SK-N-SH treated with all-trans-retinoic acid at 6 μM for 48 hours (cell line): ENCODE measurements around the gene PREPL.

Experiments used
- ATAC-seq: fragments of 200-7000 bp; cut with Tn5 transposase; 3 replicates; pipeline ENCODE4 v1.9.1; 2020; ENCODE audit warnings: mild to moderate bottlenecking, moderate library complexity
- ARNTL ChIP-seq: fragments of 450-650 bp; formaldehyde crosslinking; IDR thresholded peaks from 2 replicates; pipeline ENCODE4 v1.5.0; 2020; ENCODE audit warnings: low read depth, mild to moderate bottlenecking, moderate library complexity, borderline replicate concordance
- CSDC2 ChIP-seq: fragments of 250-450 bp; sonication (Bioruptor Pico); IDR thresholded peaks from 2 replicates; pipeline ENCODE4 v1.5.0; 2020; ENCODE audit warnings: mild to moderate bottlenecking, moderate library complexity
- ESRRG ChIP-seq: fragments of 250-450 bp; sonication (Bioruptor Pico); IDR thresholded peaks from 2 replicates; pipeline ENCODE4 v1.6.1; 2021; ENCODE audit warnings: mild to moderate bottlenecking
- GLIS3 ChIP-seq: fragments of 250-450 bp; sonication (Bioruptor Pico); IDR thresholded peaks from 2 replicates; pipeline ENCODE4 v1.5.0; 2020; ENCODE audit warnings: mild to moderate bottlenecking, moderate library complexity
- OSR1 ChIP-seq: fragments of 250-450 bp; sonication (Bioruptor Pico); IDR thresholded peaks from 2 replicates; pipeline ENCODE4 v1.8.0; 2022; ENCODE audit warnings: moderate library complexity, mild to moderate bottlenecking, inconsistent platforms
- PPARA ChIP-seq: fragments of 250-450 bp; sonication (Bioruptor Pico); IDR thresholded peaks from 2 replicates; pipeline ENCODE4 v1.5.0; 2020; ENCODE audit warnings: mild to moderate bottlenecking, borderline replicate concordance
- RARB ChIP-seq: fragments of 250-450 bp; sonication (Bioruptor Pico); IDR thresholded peaks from 2 replicates; pipeline ENCODE4 v1.8.0; 2021; ENCODE audit warnings: mild to moderate bottlenecking, moderate library complexity
- TCF4 ChIP-seq: fragments of 250-450 bp; sonication (Bioruptor Pico); IDR thresholded peaks from 2 replicates; pipeline ENCODE4 v1.8.0; 2021; ENCODE audit warnings: mild to moderate bottlenecking, moderate library complexity, borderline replicate concordance
- TOX ChIP-seq: fragments of 250-450 bp; sonication (Bioruptor Pico); IDR thresholded peaks from 2 replicates; pipeline ENCODE4 v1.8.0; 2021; ENCODE audit warnings: mild to moderate bottlenecking, moderate library complexity, borderline replicate concordance
- ZC3H10 ChIP-seq: fragments of 250-450 bp; sonication (Bioruptor Pico); IDR thresholded peaks from 2 replicates; pipeline ENCODE4 v1.5.1; 2021; ENCODE audit warnings: mild to moderate bottlenecking, moderate library complexity
- ZFP3 ChIP-seq: fragments of 250-450 bp; sonication (Bioruptor Pico); IDR thresholded peaks from 2 replicates; pipeline ENCODE4 v1.5.0; 2020; ENCODE audit warnings: mild to moderate bottlenecking, moderate library complexity
- ZFP30 ChIP-seq: fragments of 450-650 bp; formaldehyde crosslinking; IDR thresholded peaks from 2 replicates; pipeline ENCODE4 v1.5.0; 2022; ENCODE audit warnings: mild to moderate bottlenecking, moderate library complexity
- ZNF565 ChIP-seq: fragments of 450-650 bp; formaldehyde crosslinking; conservative IDR thresholded peaks from 2 replicates; pipeline ENCODE4 v1.5.0; 2020; ENCODE audit warnings: low read depth, mild to moderate bottlenecking, moderate library complexity
- ZNF70 ChIP-seq: fragments of 450-650 bp; formaldehyde crosslinking; IDR thresholded peaks from 2 replicates; pipeline ENCODE4 v1.5.0; 2020; ENCODE audit warnings: mild to moderate bottlenecking, moderate library complexity
- ZNF8 ChIP-seq: fragments of 450-650 bp; formaldehyde crosslinking; IDR thresholded peaks from 2 replicates; pipeline ENCODE4 v1.5.0; 2020; ENCODE audit warnings: mild to moderate bottlenecking, moderate library complexity
- TF ChIP-seq, protein P1 (sequence below): fragments of 250-450 bp; sonication (Bioruptor Pico); IDR thresholded peaks from 2 replicates; pipeline ENCODE4 v1.5.1; 2020; ENCODE audit warnings: low read depth, mild to moderate bottlenecking, moderate library complexity
- TF ChIP-seq, protein P2 (sequence below): fragments of 250-450 bp; sonication (Bioruptor Pico); IDR thresholded peaks from 2 replicates; pipeline ENCODE4 v1.5.1; 2021; ENCODE audit warnings: mild to moderate bottlenecking, moderate library complexity
- TF ChIP-seq, protein P3 (sequence below): fragments of 250-450 bp; sonication (Bioruptor Pico); IDR thresholded peaks from 2 replicates; pipeline ENCODE4 v1.8.0; 2020; ENCODE audit warnings: mild to moderate bottlenecking, moderate library complexity, borderline replicate concordance
- TF ChIP-seq, protein P4 (sequence below): fragments of 250-450 bp; sonication (Bioruptor Pico); IDR thresholded peaks from 2 replicates; pipeline ENCODE4 v1.5.0; 2020; ENCODE audit warnings: mild to moderate bottlenecking, moderate library complexity
- TF ChIP-seq, protein P5 (sequence below): fragments of 250-450 bp; sonication (Bioruptor Pico); IDR thresholded peaks from 2 replicates; pipeline ENCODE4 v1.8.0; 2021; ENCODE audit warnings: low read depth, mild to moderate bottlenecking, moderate library complexity, borderline replicate concordance

PREPL gene

DNA sequence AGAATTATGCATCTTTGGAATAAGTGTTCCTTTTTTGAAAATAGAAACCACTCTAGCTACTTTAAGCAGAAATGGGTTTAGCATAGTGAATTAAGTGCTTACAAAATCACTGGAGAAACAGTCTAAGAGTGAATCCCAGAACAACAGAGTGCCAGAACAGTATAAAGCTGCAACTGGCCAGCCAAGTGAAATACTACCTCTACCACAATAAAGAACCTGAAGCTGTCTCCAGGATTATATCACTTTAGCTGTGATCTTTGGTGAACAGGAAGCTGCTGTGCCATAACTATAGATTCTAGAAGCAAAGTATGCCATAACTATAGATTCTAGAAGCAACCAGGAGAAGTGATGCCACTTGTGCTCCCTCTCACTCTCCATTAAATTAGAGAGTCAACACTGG is 8.1 kb upstream of the PREPL start:
- no peak for ATAC-seq
- TF ChIP-seq OSR1 (CRISPR knock-in tag), result no peak
- TF ChIP-seq, protein P1, sequence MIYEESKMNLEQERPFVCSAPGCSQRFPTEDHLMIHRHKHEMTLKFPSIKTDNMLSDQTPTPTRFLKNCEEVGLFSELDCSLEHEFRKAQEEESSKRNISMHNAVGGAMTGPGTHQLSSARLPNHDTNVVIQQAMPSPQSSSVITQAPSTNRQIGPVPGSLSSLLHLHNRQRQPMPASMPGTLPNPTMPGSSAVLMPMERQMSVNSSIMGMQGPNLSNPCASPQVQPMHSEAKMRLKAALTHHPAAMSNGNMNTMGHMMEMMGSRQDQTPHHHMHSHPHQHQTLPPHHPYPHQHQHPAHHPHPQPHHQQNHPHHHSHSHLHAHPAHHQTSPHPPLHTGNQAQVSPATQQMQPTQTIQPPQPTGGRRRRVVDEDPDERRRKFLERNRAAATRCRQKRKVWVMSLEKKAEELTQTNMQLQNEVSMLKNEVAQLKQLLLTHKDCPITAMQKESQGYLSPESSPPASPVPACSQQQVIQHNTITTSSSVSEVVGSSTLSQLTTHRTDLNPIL (CRISPR knock-in tag), result no peak
- TF ChIP-seq GLIS3 (CRISPR knock-in tag), result no peak
- no peak for TF ChIP-seq ZC3H10 (CRISPR knock-in tag)
- no peak for TF ChIP-seq PPARA (CRISPR knock-in tag)
- no peak for TF ChIP-seq TOX (CRISPR knock-in tag)
- no peak for TF ChIP-seq ESRRG (CRISPR knock-in tag)
- TF ChIP-seq, protein P2, sequence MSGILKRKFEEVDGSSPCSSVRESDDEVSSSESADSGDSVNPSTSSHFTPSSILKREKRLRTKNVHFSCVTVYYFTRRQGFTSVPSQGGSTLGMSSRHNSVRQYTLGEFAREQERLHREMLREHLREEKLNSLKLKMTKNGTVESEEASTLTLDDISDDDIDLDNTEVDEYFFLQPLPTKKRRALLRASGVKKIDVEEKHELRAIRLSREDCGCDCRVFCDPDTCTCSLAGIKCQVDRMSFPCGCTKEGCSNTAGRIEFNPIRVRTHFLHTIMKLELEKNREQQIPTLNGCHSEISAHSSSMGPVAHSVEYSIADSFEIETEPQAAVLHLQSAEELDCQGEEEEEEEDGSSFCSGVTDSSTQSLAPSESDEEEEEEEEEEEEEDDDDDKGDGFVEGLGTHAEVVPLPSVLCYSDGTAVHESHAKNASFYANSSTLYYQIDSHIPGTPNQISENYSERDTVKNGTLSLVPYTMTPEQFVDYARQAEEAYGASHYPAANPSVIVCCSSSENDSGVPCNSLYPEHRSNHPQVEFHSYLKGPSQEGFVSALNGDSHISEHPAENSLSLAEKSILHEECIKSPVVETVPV (CRISPR knock-in tag), result no peak
- TF ChIP-seq, protein P3, sequence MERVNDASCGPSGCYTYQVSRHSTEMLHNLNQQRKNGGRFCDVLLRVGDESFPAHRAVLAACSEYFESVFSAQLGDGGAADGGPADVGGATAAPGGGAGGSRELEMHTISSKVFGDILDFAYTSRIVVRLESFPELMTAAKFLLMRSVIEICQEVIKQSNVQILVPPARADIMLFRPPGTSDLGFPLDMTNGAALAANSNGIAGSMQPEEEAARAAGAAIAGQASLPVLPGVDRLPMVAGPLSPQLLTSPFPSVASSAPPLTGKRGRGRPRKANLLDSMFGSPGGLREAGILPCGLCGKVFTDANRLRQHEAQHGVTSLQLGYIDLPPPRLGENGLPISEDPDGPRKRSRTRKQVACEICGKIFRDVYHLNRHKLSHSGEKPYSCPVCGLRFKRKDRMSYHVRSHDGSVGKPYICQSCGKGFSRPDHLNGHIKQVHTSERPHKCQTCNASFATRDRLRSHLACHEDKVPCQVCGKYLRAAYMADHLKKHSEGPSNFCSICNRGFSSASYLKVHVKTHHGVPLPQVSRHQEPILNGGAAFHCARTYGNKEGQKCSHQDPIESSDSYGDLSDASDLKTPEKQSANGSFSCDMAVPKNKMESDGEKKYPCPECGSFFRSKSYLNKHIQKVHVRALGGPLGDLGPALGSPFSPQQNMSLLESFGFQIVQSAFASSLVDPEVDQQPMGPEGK (CRISPR knock-in tag), result no peak
- TF ChIP-seq, protein P4, sequence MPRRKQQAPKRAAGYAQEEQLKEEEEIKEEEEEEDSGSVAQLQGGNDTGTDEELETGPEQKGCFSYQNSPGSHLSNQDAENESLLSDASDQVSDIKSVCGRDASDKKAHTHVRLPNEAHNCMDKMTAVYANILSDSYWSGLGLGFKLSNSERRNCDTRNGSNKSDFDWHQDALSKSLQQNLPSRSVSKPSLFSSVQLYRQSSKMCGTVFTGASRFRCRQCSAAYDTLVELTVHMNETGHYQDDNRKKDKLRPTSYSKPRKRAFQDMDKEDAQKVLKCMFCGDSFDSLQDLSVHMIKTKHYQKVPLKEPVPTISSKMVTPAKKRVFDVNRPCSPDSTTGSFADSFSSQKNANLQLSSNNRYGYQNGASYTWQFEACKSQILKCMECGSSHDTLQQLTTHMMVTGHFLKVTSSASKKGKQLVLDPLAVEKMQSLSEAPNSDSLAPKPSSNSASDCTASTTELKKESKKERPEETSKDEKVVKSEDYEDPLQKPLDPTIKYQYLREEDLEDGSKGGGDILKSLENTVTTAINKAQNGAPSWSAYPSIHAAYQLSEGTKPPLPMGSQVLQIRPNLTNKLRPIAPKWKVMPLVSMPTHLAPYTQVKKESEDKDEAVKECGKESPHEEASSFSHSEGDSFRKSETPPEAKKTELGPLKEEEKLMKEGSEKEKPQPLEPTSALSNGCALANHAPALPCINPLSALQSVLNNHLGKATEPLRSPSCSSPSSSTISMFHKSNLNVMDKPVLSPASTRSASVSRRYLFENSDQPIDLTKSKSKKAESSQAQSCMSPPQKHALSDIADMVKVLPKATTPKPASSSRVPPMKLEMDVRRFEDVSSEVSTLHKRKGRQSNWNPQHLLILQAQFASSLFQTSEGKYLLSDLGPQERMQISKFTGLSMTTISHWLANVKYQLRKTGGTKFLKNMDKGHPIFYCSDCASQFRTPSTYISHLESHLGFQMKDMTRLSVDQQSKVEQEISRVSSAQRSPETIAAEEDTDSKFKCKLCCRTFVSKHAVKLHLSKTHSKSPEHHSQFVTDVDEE (CRISPR knock-in tag), result no peak
- TF ChIP-seq ZNF70 (CRISPR knock-in tag), result no peak
- TF ChIP-seq, protein P5, sequence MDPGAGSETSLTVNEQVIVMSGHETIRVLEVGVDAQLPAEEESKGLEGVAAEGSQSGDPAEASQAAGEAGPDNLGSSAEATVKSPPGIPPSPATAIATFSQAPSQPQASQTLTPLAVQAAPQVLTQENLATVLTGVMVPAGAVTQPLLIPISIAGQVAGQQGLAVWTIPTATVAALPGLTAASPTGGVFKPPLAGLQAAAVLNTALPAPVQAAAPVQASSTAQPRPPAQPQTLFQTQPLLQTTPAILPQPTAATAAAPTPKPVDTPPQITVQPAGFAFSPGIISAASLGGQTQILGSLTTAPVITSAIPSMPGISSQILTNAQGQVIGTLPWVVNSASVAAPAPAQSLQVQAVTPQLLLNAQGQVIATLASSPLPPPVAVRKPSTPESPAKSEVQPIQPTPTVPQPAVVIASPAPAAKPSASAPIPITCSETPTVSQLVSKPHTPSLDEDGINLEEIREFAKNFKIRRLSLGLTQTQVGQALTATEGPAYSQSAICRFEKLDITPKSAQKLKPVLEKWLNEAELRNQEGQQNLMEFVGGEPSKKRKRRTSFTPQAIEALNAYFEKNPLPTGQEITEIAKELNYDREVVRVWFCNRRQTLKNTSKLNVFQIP (CRISPR knock-in tag), result no peak

DNA sequence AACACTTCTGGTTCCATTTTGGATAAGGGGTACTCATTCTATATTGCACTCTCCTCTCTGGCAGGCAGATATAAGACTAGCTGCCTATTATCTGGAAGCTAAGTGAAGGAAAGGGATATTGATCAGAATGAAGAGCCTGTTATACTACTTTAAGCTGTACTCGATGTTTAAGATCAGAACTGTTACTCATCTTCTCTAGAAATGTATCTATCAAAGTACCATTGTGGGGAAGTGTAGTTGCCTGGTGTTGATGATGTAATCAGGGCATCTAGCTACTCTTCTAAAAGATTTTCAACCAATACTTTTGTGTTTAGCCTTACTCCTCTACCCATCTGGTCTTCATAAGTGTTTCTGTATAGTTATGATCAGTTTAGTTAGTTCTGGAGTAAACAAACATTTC is 6.3 kb upstream of the PREPL start:
- no peak for ATAC-seq
- TF ChIP-seq CSDC2 (CRISPR knock-in tag) (no peak), TCF4 (no peak)
- TF ChIP-seq, protein P5 (CRISPR knock-in tag), result no peak

DNA sequence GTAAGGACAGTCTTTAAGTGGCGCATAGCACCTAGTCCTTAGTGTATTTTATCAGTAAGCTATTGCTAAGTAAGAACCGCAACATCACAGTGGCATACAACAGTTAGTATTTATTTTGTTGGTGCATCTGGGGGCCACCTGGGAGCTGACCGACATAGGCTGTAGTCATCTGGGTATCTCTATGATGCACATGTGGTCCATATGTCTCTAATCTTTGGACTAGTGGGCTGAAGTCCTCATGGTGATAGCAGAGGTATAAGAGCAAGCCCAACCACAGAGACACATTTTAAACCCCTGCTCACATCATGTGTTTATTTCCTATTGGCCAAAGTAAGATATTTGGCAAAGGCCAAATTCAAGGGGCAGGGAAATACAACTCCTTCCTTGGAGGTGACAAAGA is 3.3 kb upstream of the PREPL start:
- ATAC-seq, result no peak
- TF ChIP-seq TCF4 (peak; percentile 17; the same call in 1 of the 2 replicates), PPARA (CRISPR knock-in tag) (no peak)

DNA sequence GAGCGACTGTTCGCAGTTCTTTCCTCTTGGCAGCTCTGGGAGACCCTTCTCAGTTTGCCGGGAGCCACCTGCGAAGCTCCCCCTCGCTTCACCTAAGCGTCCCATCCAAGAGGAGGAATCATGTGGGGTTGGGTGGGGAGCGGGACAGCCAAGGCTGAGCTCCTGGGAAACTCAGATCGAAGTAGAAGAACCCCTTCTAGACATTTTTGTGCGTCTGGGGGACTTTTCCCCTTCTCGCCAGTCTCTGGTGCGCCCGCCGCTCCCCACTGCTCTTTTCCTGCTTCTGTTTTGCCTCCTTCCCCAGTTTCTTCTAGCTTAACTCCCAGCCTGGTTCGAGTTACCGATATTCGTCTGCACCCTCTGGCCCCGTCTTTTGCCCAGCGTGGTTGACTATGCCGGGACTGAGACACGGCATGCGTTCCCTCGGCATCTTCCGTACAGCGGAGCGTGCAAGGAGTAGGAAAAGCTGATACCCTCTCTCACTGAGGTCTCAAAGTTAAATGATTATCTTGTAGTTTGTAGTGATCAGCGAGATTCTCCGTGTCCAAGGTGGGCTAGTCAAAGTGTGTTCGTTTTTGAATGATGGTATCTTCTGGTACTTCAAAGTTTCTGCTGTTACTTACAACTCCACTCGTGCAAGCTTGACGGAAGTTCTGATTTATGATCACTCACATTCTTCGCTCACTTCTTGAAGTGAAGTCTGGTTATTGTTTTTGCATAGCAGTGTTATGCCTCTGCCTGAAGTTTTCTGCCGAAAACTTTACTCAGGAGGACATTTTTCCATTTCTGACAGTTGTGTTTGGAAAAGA is 1.1 kb upstream of the PREPL start:
- peak; percentile 74 for ATAC-seq
- TF ChIP-seq PPARA (CRISPR knock-in tag), result no peak
- no peak for TF ChIP-seq CSDC2 (CRISPR knock-in tag)
- TF ChIP-seq OSR1 (CRISPR knock-in tag), result no peak
- TF ChIP-seq RARB, result no peak
- TF ChIP-seq ZFP3, result no peak
- TF ChIP-seq, protein P1 (CRISPR knock-in tag), result no peak
- no peak for TF ChIP-seq ZNF565 (CRISPR knock-in tag)
- no peak for TF ChIP-seq GLIS3 (CRISPR knock-in tag)
- TF ChIP-seq ESRRG (CRISPR knock-in tag), result no peak
- no peak for TF ChIP-seq ZFP30 (CRISPR knock-in tag)
- no peak for TF ChIP-seq ZNF8
- TF ChIP-seq ARNTL, result no peak
- TF ChIP-seq, protein P2 (CRISPR knock-in tag), result no peak
- no peak for TF ChIP-seq ZC3H10 (CRISPR knock-in tag)
